BLaER1 treated with 17β-estradiol and CSF1 and Interleukin-3, amounts not matched to agents 10 nM and 100 nM (cell line): Measurements from ENCODE around the gene TFEB.

Experiments
- H3K27ac ChIP-seq, 11 experiments: shearing (Covaris generic); formaldehyde crosslinking; 2 replicates each; pipeline ENCODE4 v1.8.1; 2022
- H3K27me3 ChIP-seq, 11 experiments: shearing (Covaris generic); formaldehyde crosslinking; 2 replicates each; pipeline ENCODE4 v1.8.1; 2022
- H3K36me3 ChIP-seq, 11 experiments: shearing (Covaris generic); formaldehyde crosslinking; 2 replicates each; pipeline ENCODE4 v1.8.1; 2022
- H3K4me1 ChIP-seq, 10 experiments: shearing (Covaris generic); formaldehyde crosslinking; 2 replicates each; pipeline ENCODE4 v1.8.1; 2022
- H3K4me2 ChIP-seq, 11 experiments: shearing (Covaris generic); formaldehyde crosslinking; 2 replicates each; pipeline ENCODE4 v1.8.1; 2022
- H3K4me3 ChIP-seq, 10 experiments: shearing (Covaris generic); formaldehyde crosslinking; 2 replicates each; pipeline ENCODE4 v1.8.1; 2022
- H3K9ac ChIP-seq, 11 experiments: shearing (Covaris generic); formaldehyde crosslinking; 2 replicates each; pipeline ENCODE4 v1.8.1; 2022
- H3K9me3 ChIP-seq, 11 experiments: shearing (Covaris generic); formaldehyde crosslinking; replicated peaks in 1 of 11; 2 replicates each; pipeline ENCODE4 v1.8.1; 2022
- H4K20me1 ChIP-seq, 11 experiments: shearing (Covaris generic); formaldehyde crosslinking; 2 replicates each; pipeline ENCODE4 v1.8.1; 2022
- Cebpa-rat ChIP-seq, 11 experiments: shearing (Covaris generic); IDR thresholded peaks; 2 replicates each; pipeline ENCODE4 v1.8.1; 2022

Gene TFEB

GRCh38 chr6:41724228-41724580, 11.2 kb downstream of the TFEB start:
- Histone ChIP-seq H3K4me1 (peaks cover 97 to 99% (median 98%) of the 10 kb centered on the region in 10 experiments), H3K4me2 (peak overlapping the region; percentile 96 to 100 (median 99)), H3K9ac (peak overlapping the region; percentile 65 to 97 (median 85); a peak in 21 of 22 replicates), H3K4me3 (peak overlapping the region; percentile 12 to 70 (median 60); a peak in 17 of 20 replicates), H3K9me3 (no peaks in the 10 kb centered on the region), H3K27ac (peak overlapping the region; percentile 70 to 100 (median 96)), H4K20me1 (peaks cover 0 to 53% (median 4%) of the 10 kb centered on the region in 11 experiments; a peak in 7 of 22 replicates), H3K36me3 (peaks cover 0 to 37% (median 14%) of the 10 kb centered on the region in 11 experiments; a peak in 13 of 22 replicates), H3K27me3 (no peaks in the 10 kb centered on the region)
- no peak for TF ChIP-seq Cebpa-rat (IDR thresholded peaks at IDR 0.05)

- Histone ChIP-seq H4K20me1 (peaks cover 0 to 53% (median 0%) of the 10 kb centered on the region in 11 experiments; a peak in 7 of 22 replicates), H3K4me3 (peak overlapping the region; percentile 36 to 70 (median 60)), H3K27ac (peak overlapping the region; percentile 70 to 100 (median 96)), H3K36me3 (peaks cover 0 to 38% (median 13%) of the 10 kb centered on the region in 11 experiments; a peak in 12 of 22 replicates), H3K4me2 (peak overlapping the region; percentile 96 to 100 (median 99)), H3K4me1 (peaks cover 97 to 99% (median 98%) of the 10 kb centered on the region in 10 experiments), H3K27me3 (no peaks in the 10 kb centered on the region), H3K9ac (peak overlapping the region; percentile 65 to 97 (median 85); a peak in 21 of 22 replicates), H3K9me3 (no peaks in the 10 kb centered on the region)
- TF ChIP-seq Cebpa-rat (IDR thresholded peaks at IDR 0.05), result peak; percentile 94 to 100 (median 98)
These were observed 11.7 kb downstream of the TFEB start for GRCh38 chr6:41723530-41724227.

- no peaks in the 10 kb centered on the region for H3K9me3 ChIP-seq
- no peaks in the 10 kb centered on the region for H3K27me3 ChIP-seq
- no peak for TF ChIP-seq Cebpa-rat (IDR thresholded peaks at IDR 0.05)
- peaks cover 0 to 37% (median 13%) of the 10 kb centered on the region in 11 experiments; a peak in 12 of 22 replicates for H3K36me3 ChIP-seq
- peak overlapping the region; percentile 96 to 100 (median 99) for H3K4me2 ChIP-seq
- peak overlapping the region in 10 of 11 experiments; percentile 49 to 100 (median 96); a peak in 21 of 22 replicates for H3K27ac ChIP-seq
- H3K9ac ChIP-seq, result peak overlapping the region; percentile 23 to 97 (median 85); a peak in 20 of 22 replicates
- H4K20me1 ChIP-seq, result peaks cover 0 to 54% (median 0%) of the 10 kb centered on the region in 11 experiments; a peak in 5 of 22 replicates
- peak overlapping the region; percentile 4 to 70 (median 60); a peak in 19 of 20 replicates for H3K4me3 ChIP-seq
- peaks cover 97 to 99% (median 98%) of the 10 kb centered on the region in 10 experiments for H3K4me1 ChIP-seq
These were observed 12.4 kb downstream of the TFEB start for GRCh38 chr6:41722969-41723529.

GRCh38 chr6:41721414-41721813, 14.0 kb downstream of the TFEB start:
- H3K27ac ChIP-seq, result peak overlapping the region in 10 of 11 experiments; percentile 45 to 100 (median 96); a peak in 20 of 22 replicates
- no peak for TF ChIP-seq Cebpa-rat (IDR thresholded peaks at IDR 0.05)

GRCh38 chr6:41720783-41721182, 14.6 kb downstream of the TFEB start:
- H3K4me1 ChIP-seq, result peaks cover 97 to 99% (median 98%) of the 10 kb centered on the region in 10 experiments

More at GRCh38 chr6:41721414-41721813, 14.0 kb downstream of the TFEB start:
- Histone ChIP-seq H3K36me3 (peaks cover 0 to 37% (median 12%) of the 10 kb centered on the region in 11 experiments; a peak in 11 of 22 replicates), H3K9me3 (no peaks in the 10 kb centered on the region), H3K9ac (peak overlapping the region; percentile 1 to 97 (median 85); a peak in 17 of 22 replicates), H3K4me3 (peak overlapping the region in 4 of 10 experiments; percentile 62 to 70 (median 64); a peak in 6 of 20 replicates), H3K27me3 (no peaks in the 10 kb centered on the region), H3K4me2 (peak overlapping the region; percentile 96 to 100 (median 99)), H4K20me1 (peaks cover 0 to 57% (median 7%) of the 10 kb centered on the region in 11 experiments; a peak in 12 of 22 replicates), H3K4me1 (peaks cover 97 to 99% (median 98%) of the 10 kb centered on the region in 10 experiments)

GRCh38 chr6:41720262-41720620, 15.2 kb downstream of the TFEB start:
- peak overlapping the region in 10 of 11 experiments; percentile 30 to 87 (median 48); a peak in 17 of 22 replicates for H3K9ac ChIP-seq
- H3K36me3 ChIP-seq, result peaks cover 0 to 39% (median 8%) of the 10 kb centered on the region in 11 experiments; a peak in 11 of 22 replicates
- H3K27ac ChIP-seq, result peak overlapping the region; percentile 14 to 100 (median 96)
- peak overlapping the region in 1 of 10 experiments; percentile 8; a peak in 1 of 20 replicates for H3K4me3 ChIP-seq
- no peak for TF ChIP-seq Cebpa-rat (IDR thresholded peaks at IDR 0.05)
- H3K4me1 ChIP-seq, result peaks cover 97 to 99% (median 98%) of the 10 kb centered on the region in 10 experiments
- no peaks in the 10 kb centered on the region for H3K27me3 ChIP-seq
- H3K9me3 ChIP-seq, result no peaks in the 10 kb centered on the region
- H3K4me2 ChIP-seq, result peak overlapping the region; percentile 96 to 100 (median 99)
- peaks cover 0 to 59% (median 12%) of the 10 kb centered on the region in 11 experiments; a peak in 13 of 22 replicates for H4K20me1 ChIP-seq

More at GRCh38 chr6:41720783-41721182, 14.6 kb downstream of the TFEB start:
- Histone ChIP-seq H3K4me3 (peak overlapping the region in 3 of 10 experiments; percentile 3 to 70 (median 8); a peak in 3 of 20 replicates), H4K20me1 (peaks cover 0 to 57% (median 12%) of the 10 kb centered on the region in 11 experiments; a peak in 13 of 22 replicates), H3K4me2 (peak overlapping the region; percentile 96 to 100 (median 99); a peak in 21 of 22 replicates), H3K36me3 (peaks cover 0 to 37% (median 8%) of the 10 kb centered on the region in 11 experiments; a peak in 11 of 22 replicates), H3K9ac (peak overlapping the region; percentile 1 to 97 (median 76); a peak in 14 of 22 replicates), H3K9me3 (no peaks in the 10 kb centered on the region), H3K27ac (peak overlapping the region; percentile 14 to 100 (median 96); a peak in 20 of 22 replicates), H3K27me3 (no peaks in the 10 kb centered on the region)
- no peak for TF ChIP-seq Cebpa-rat (IDR thresholded peaks at IDR 0.05)

- H3K4me3 ChIP-seq, result no peak overlapping the region
- H3K36me3 ChIP-seq, result peaks cover 0 to 45% (median 12%) of the 10 kb centered on the region in 11 experiments; a peak in 13 of 22 replicates
- no peaks in the 10 kb centered on the region for H3K9me3 ChIP-seq
- H3K27ac ChIP-seq, result peak overlapping the region; percentile 14 to 100 (median 96); a peak in 21 of 22 replicates
- H3K4me1 ChIP-seq, result peaks cover 97 to 99% (median 98%) of the 10 kb centered on the region in 10 experiments
- H3K27me3 ChIP-seq, result no peaks in the 10 kb centered on the region
- peaks cover 0 to 62% (median 14%) of the 10 kb centered on the region in 11 experiments; a peak in 14 of 22 replicates for H4K20me1 ChIP-seq
- H3K9ac ChIP-seq, result peak overlapping the region in 9 of 11 experiments; percentile 30 to 87 (median 47); a peak in 14 of 22 replicates
- H3K4me2 ChIP-seq, result peak overlapping the region; percentile 96 to 100 (median 99)
- no peak for TF ChIP-seq Cebpa-rat (IDR thresholded peaks at IDR 0.05)
These were observed 15.8 kb downstream of the TFEB start for GRCh38 chr6:41719436-41720261.
